ENCODE data around the gene BBLN.

The BBLN gene

GRCh38 chr9:128141604-128142003, 18.5 kb upstream of the BBLN start:
- POLR2A ChIA-PET, result no interaction called here
- TF ChIP-seq, protein P1, sequence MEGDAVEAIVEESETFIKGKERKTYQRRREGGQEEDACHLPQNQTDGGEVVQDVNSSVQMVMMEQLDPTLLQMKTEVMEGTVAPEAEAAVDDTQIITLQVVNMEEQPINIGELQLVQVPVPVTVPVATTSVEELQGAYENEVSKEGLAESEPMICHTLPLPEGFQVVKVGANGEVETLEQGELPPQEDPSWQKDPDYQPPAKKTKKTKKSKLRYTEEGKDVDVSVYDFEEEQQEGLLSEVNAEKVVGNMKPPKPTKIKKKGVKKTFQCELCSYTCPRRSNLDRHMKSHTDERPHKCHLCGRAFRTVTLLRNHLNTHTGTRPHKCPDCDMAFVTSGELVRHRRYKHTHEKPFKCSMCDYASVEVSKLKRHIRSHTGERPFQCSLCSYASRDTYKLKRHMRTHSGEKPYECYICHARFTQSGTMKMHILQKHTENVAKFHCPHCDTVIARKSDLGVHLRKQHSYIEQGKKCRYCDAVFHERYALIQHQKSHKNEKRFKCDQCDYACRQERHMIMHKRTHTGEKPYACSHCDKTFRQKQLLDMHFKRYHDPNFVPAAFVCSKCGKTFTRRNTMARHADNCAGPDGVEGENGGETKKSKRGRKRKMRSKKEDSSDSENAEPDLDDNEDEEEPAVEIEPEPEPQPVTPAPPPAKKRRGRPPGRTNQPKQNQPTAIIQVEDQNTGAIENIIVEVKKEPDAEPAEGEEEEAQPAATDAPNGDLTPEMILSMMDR (IDR thresholded peaks at IDR 0.05; ENCODE audit: control extremely low read depth, extremely low read depth, low read depth, missing control alignments), result no peak
- CTCF ChIA-PET, result interaction anchor here (0.6 to 3.5 kb wide), 3 partner anchors 10 to 199 kb away, joined by 3 to 10 read pairs (median 3); partner anchors contain the start of gene PTGES2
- no peak for DNase-seq (ENCODE audit: extremely low spot score)

- TF ChIP-seq, protein P1 (IDR thresholded peaks at IDR 0.05; ENCODE audit: control extremely low read depth, extremely low read depth, low read depth, missing control alignments), result no peak
- ChIA-PET CTCF (interaction anchor here (0.6 to 3.5 kb wide), 3 partner anchors 9 to 199 kb away, joined by 3 to 10 read pairs (median 3); partner anchors contain the start of gene PTGES2), POLR2A (no interaction called here)
- DNase-seq (ENCODE audit: extremely low spot score), result no peak
Measured at GRCh38 chr9:128142061-128142460, 18.0 kb upstream of the BBLN start.

- POLR2A ChIA-PET, result no interaction called here
- CTCF ChIA-PET, result interaction anchor here (1.2 to 3.5 kb wide), 3 partner anchors 14 to 25 kb away, joined by 3 to 10 read pairs (median 4); partner anchors contain the start of gene PTGES2
- TF ChIP-seq, protein P1 (IDR thresholded peaks at IDR 0.05; ENCODE audit: control extremely low read depth, extremely low read depth, low read depth, missing control alignments), result no peak
- no peak for DNase-seq (ENCODE audit: extremely low spot score)
Measured at GRCh38 chr9:128142596-128142995, 17.5 kb upstream of the BBLN start.

- CTCF ChIA-PET, result interaction anchor here (1.2 to 3.5 kb wide), 3 partner anchors 15 to 26 kb away, joined by 3 to 10 read pairs (median 4); partner anchors contain the start of gene PTGES2
- DNase-seq (ENCODE audit: extremely low spot score), result no peak
- POLR2A ChIA-PET, result no interaction called here
- TF ChIP-seq, protein P1 (IDR thresholded peaks at IDR 0.05; ENCODE audit: control extremely low read depth, extremely low read depth, low read depth, missing control alignments), result no peak
Measured at GRCh38 chr9:128143525-128144238, 16.4 kb upstream of the BBLN start.

DNA sequence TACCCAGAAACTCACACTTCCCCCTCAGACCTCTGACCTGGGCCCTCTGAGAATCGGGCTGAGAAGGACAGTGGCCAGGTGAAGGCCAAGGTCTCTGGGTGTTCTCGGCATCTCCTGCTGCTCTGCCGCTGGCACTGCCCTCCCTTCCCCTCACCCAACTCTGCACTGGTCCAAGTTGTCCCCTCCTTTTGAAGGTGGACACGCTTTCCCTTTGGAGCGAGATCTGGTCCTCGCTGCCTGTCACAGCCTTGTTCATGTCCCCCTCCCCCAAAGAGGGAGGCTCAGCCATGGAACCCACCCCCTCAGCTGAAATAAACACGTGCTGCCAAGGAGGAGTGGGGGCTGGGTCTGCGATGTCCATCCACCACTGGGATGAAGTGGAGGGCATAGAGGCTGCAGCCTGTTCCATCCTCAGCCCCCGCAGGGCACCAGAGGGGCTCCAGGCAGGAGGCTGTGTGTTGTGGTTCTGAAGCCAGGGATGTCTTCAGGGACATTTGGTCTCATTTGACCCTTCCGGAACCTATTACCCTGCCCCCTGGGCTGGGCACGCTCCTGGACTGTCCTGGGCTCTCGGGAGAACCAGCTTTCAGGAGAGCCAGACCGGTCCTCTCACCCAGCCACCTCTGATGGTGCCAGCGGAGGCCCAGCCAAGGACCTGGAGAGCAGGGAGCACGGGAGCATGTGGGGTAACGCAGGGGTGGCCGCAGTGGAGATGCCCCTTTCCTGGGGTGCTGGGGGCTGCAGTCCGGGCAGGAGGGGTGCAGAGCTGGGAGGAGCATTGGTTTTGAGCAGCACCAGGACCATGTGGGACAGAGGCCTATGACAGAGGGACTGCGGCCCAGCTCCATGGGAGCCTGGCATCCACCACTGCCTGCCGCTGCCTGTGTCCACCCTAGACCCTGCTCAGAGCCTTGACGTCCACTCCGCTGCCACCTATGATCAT, 15.6 kb upstream of the BBLN start:
- ChIA-PET CTCF (interaction anchor here (0.8 to 3.5 kb wide), 3 partner anchors 15 to 16 kb away, joined by 3 to 10 read pairs (median 6); partner anchors contain the start of genes BBLN and PTGES2), POLR2A (no interaction called here)
- no peak for DNase-seq (ENCODE audit: extremely low spot score)
- TF ChIP-seq, protein P1 (IDR thresholded peaks at IDR 0.05; ENCODE audit: control extremely low read depth, extremely low read depth, low read depth, missing control alignments), result no peak

GRCh38 chr9:128145536-128145935, 14.5 kb upstream of the BBLN start:
- ChIA-PET POLR2A (no interaction called here), CTCF (interaction anchor here (2.0 kb wide), 1 partner anchor 17 kb away, joined by 6 read pairs; the partner anchor contains the start of gene PTGES2)
- no peak for DNase-seq (ENCODE audit: extremely low spot score)
- TF ChIP-seq, protein P1 (IDR thresholded peaks at IDR 0.05; ENCODE audit: control extremely low read depth, extremely low read depth, low read depth, missing control alignments), result no peak

Data from GM10248 (cell line).